Effector CD4-positive, alpha-beta T cell (primary cell): ENCODE data around the gene DDOST.
"Not testable (repeated sequence)": the region's sequence is repeated elsewhere in the genome, so short reads cannot be mapped to it uniquely, and the experiment has no call there.

Experiments
- DNase-seq: peaks from one replicate; pipeline ENCODE4 v3.0.0-alpha.2; 2020

DDOST gene

GRCh38 chr1:20619999-20620398 is 41.2 kb downstream of the DDOST start:
- no peak for DNase-seq

DNA sequence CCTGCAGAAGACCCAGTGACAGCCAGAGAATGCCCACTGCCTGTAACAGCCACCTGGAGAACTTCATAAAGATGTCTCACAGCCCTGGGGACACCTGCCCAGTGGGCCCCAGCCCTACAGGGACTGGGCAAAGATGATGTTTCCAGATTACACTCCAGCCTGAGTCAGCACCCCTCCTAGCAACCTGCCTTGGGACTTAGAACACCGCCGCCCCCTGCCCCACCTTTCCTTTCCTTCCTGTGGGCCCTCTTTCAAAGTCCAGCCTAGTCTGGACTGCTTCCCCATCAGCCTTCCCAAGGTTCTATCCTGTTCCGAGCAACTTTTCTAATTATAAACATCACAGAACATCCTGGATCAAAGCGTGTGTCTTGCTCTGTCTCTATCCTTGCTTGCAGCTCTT is 42.6 kb downstream of the DDOST start:
- DNase-seq, result no peak

DNA sequence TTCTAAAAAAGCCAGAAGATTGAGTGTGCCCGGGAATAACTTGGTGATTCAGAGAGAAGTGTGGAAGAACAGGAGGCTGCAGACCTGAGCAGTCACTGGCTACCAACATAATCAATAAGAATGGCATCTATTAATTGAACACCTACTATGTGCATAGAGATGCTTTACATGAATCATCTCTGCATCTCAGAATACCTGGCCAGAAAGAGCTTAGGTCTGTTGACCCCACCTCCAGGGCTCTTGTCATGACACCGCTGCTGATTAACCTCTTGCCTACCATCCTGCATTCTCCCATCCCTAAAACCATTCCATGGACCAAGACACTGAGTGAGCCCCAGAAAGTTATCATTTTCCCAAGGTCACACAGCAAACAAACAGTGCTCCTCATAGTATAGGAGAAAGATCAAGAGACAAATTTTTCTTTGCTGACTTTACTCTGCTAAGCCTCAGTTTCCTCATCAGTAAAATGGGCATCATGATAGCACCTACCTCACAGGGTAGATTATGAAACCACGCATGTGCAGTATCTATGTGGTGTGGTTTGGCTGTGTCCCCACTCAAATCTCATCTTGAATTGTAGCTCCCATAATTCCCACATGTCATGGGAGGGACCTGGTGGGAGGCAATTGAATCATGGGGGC is 44.2 kb downstream of the DDOST start:
- no peak for DNase-seq

- DNase-seq, result no peak
Observed at GRCh38 chr1:20615946-20616846, 45.0 kb downstream of the DDOST start.

DNA sequence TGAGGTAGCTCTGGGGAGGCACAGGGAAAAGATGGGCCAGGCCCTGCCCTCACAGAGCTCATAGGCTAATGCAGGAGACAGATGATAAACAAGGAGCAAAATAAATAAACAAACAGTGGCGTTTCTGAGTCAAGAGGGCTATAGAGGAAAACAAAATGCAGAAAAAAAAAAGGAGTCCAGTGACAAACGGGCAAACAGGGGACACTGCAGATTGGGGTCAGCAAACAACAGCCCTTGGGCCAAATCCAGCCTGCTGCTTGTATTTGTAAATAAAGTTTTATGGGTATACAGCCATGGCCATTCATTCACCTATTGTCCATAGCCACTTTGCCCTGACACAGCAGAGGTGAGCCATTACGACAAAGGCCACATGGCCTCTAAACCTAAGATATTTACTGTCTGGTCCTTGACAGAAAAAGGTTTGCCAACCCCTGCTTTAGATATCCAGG is 47.0 kb downstream of the DDOST start:
- no peak for DNase-seq

GRCh38 chr1:20612221-20612746 is 48.9 kb downstream of the DDOST start:
- DNase-seq, result no peak

GRCh38 chr1:20611652-20612051 is 49.5 kb downstream of the DDOST start:
- DNase-seq, result no peak

DNA sequence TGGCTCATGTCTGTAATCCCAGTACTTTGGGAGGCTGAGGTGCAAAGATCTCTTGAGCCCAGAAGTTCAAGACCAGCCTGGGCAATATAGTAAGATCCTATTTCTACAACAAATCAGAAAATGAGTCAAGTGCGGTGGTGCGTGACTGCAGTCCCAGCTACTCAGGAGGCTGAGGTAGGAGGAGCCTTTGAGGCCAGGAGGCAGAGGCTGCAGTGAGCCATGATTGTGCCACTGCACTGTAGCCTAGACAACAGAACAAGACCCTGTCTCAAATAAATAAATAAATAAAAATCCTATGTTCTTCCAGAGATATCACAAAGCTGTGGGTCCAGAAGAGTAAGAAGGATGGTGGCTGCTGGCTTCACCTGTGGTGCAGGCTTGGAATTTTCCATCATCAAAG is 50.2 kb downstream of the DDOST start:
- DNase-seq, result no peak

GRCh38 chr1:20609541-20609940 is 51.6 kb downstream of the DDOST start:
- DNase-seq, result no peak

DNA sequence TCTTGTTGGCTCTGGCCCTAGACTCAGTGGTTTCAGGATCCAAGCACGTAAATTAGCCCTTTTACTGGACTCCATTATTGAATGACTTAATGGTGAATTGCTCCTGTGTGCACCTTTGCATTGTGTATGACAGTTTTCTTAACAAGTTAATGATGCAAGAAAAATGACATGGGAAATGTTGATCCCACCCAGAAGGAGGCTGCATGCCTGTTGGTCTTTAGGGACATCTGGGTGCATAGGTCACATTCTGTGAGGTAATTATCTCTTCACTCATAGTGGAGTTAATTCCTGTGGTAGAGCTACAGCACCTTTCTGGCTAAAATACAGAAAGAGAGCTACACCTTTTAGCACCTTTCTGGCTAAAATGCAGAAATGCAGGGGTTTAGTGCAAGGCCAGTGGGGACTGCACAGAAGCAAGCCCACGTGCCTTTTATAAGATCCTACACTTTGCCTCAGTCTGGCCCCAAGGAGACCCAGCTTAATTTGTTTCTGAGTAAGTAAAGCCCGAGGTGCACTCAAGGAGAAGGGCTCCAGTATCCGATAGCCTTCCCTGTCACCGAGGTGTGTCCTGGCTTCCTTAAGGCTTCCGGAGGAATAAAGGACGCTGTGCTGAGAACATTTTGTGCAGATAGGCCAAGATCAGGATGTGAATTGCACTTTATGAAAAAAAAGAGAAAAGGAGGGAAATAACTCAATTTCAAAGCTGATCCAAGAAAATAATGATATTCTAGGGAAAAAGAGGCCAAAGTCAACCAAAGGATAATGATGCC is 54.2 kb downstream of the DDOST start:
- DNase-seq, result not testable (repeated sequence)

GRCh38 chr1:20604678-20605077 is 56.5 kb downstream of the DDOST start:
- no peak for DNase-seq

GRCh38 chr1:20603504-20604464 is 57.4 kb downstream of the DDOST start:
- DNase-seq, result no peak

- no peak for DNase-seq
Observed at GRCh38 chr1:20602851-20603450, 58.2 kb downstream of the DDOST start.
